Liver (tissue), 3 donors: ENCODE data around the gene CXCL14.
A peak's percentile ranks its signal among the peaks of the same experiment; 100 is the strongest.

Experiments
- CTCF ChIP-seq: fragments of 150-350 bp; IDR thresholded peaks from 2 replicates; pipeline ENCODE4 v1.5.1; 2017; ENCODE audit warnings: improper control_type of control experiment, low read depth, low read length; ENCODE audit not compliant: missing input control
- EGR1 ChIP-seq, 2 donors: IDR thresholded peaks; 2 replicates each; pipeline ENCODE4 v1.6.1; 2016 to 2018; ENCODE audit warnings: antibody characterized with exemption in 2 of 2, low read depth in 2 of 2
- FOXA1 ChIP-seq: IDR thresholded peaks from 2 replicates; pipeline ENCODE4 v1.6.1; 2016; ENCODE audit warnings: antibody characterized with exemption
- JUND ChIP-seq, 2 donors: IDR thresholded peaks; 2 replicates each; pipeline ENCODE4 v1.6.1; 2016; ENCODE audit warnings: antibody characterized with exemption in 2 of 2
- RAD21 ChIP-seq, 2 donors: IDR thresholded peaks; 2 replicates each; pipeline ENCODE4 v1.6.1; 2016; ENCODE audit warnings: antibody characterized with exemption in 2 of 2, mild to moderate bottlenecking in 2 of 2
- RXRA ChIP-seq, 2 donors: IDR thresholded peaks; 2 replicates each; pipeline ENCODE4 v1.6.1; 2017 to 2018; ENCODE audit warnings: antibody characterized with exemption in 2 of 2, mild to moderate bottlenecking in 1 of 2
- SP1 ChIP-seq: IDR thresholded peaks from 2 replicates; pipeline ENCODE4 v1.6.1; 2018; ENCODE audit warnings: antibody characterized with exemption, mild to moderate bottlenecking
- TAF1 ChIP-seq: conservative IDR thresholded peaks from 2 replicates; pipeline ENCODE4 v1.6.1; 2016; ENCODE audit warnings: antibody characterized with exemption, mild to moderate bottlenecking
- TF ChIP-seq, protein P1 (sequence below): IDR thresholded peaks from 2 replicates; pipeline ENCODE4 v1.6.1; 2016; ENCODE audit warnings: antibody characterized with exemption
- donor health status: healthy.
- donor health status: healthy.

GRCh38 chr5:135565725-135566421 is 12.9 kb downstream of the CXCL14 start:
- peak; percentile 84 for TF ChIP-seq CTCF
- TF ChIP-seq RXRA (IDR thresholded peaks at IDR 0.05): peak; percentile 32 to 54
- TF ChIP-seq JUND (IDR thresholded peaks at IDR 0.05): no peak
- TF ChIP-seq RAD21 (IDR thresholded peaks at IDR 0.05): peak; percentile 69 to 80
- TF ChIP-seq EGR1 (IDR thresholded peaks at IDR 0.05; ENCODE audit: low read depth in 2 of 2): no peak
- TF ChIP-seq FOXA1: no peak
- TF ChIP-seq SP1: no peak
- no peak for TF ChIP-seq TAF1
- TF ChIP-seq, protein P1, sequence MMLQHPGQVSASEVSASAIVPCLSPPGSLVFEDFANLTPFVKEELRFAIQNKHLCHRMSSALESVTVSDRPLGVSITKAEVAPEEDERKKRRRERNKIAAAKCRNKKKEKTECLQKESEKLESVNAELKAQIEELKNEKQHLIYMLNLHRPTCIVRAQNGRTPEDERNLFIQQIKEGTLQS: no peak
